GM21737 (cell line): ENCODE data around the gene EIF6.

Source experiments
- ATAC-seq: cut with Tn5 transposase; IDR thresholded peaks from one replicate; pipeline ENCODE4 v1.9.1; 2021; ENCODE audit warnings: mild to moderate bottlenecking, moderate library complexity; ENCODE audit not compliant: unreplicated experiment

The EIF6 gene

GRCh38 chr20:35295674-35296073 is 11.1 kb upstream of the EIF6 start:
- no peak for ATAC-seq

- ATAC-seq: no peak
These were observed 10.5 kb upstream of the EIF6 start for GRCh38 chr20:35295058-35295457.

- ATAC-seq: no peak
These were observed 9.7 kb upstream of the EIF6 start for GRCh38 chr20:35294293-35294685.

- ATAC-seq: no peak
These were observed 9.0 kb upstream of the EIF6 start for GRCh38 chr20:35293303-35294292.

GRCh38 chr20:35292504-35293285 is 8.1 kb upstream of the EIF6 start:
- no peak for ATAC-seq

GRCh38 chr20:35291654-35292503 is 7.3 kb upstream of the EIF6 start, which contains the start of gene FAM83C:
TSS of gene FAM83C (minus strand) at chr20:35292425. CDS start at chr20:35292304, 121 bp downstream.
- no peak for ATAC-seq

- no peak for ATAC-seq
These were observed 6.4 kb upstream of the EIF6 start for GRCh38 chr20:35290887-35291417.

GRCh38 chr20:35290186-35290886 is 5.8 kb upstream of the EIF6 start:
- ATAC-seq: no peak

GRCh38 chr20:35288325-35289060 is 3.9 kb upstream of the EIF6 start:
- no peak for ATAC-seq

- no peak for ATAC-seq
These were observed 3.1 kb upstream of the EIF6 start for GRCh38 chr20:35287509-35288324.

- no peak for ATAC-seq
These were observed 2.4 kb upstream of the EIF6 start for GRCh38 chr20:35286899-35287508.

- ATAC-seq: no peak
These were observed 1.7 kb upstream of the EIF6 start for GRCh38 chr20:35286077-35286898.

- ATAC-seq: no peak
These were observed 1.2 kb upstream of the EIF6 start for GRCh38 chr20:35285806-35286076.

- ATAC-seq: no peak
These were observed 627 bp upstream of the EIF6 start for GRCh38 chr20:35284992-35285805.

- peak; percentile 5 for ATAC-seq
These were observed 918 bp downstream of the EIF6 start for GRCh38 chr20:35283441-35284266.
